Hematopoietic multipotent progenitor cell treated with erythropoietin and hydrocortisone succinate and interleukin-3 and kit ligand, for 15 days (in vitro differentiated cells): Measurements from ENCODE around the gene SPRR1B.
A peak's percentile ranks its signal among the peaks of the same experiment; 100 is the strongest.
"Not testable (repeated sequence)": the region's sequence is repeated elsewhere in the genome, so short reads cannot be mapped to it uniquely, and the experiment has no call there.

Source experiments
- DNase-seq: peaks from one replicate; pipeline ENCODE4 v3.0.0-alpha.2; 2015; ENCODE audit warnings: low spot score

SPRR1B gene

DNA sequence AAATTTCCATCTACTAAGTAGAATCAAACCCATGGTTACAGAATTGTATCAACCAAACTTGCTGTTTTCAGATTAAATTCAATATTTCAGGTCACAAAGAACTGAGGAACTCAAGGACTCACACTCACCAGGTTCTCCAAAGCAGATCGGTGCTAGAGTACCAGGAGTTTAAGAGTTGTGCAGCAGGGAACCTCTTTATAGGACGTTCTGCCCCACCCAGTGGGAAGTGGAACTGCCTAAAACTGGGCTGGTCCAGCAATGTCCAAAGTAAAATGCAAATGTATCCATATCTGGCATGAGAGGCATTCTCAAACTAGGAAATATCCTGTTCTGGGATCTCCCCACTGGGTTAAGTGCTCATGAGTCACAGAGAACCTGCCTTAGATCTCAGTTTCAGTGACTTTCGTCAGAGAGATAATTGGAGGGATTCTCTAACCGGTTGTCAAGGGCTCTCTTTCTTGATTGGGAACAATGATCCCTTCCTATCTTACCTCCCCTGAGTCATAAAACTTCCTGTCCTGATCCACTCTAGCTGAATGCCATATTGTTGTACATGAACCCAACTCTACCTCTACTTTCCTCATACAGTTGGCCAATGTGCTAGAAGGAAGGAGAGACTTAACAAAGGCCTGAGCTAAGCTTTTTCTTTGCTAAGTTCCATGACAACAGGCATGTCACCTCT lies 10.1 kb downstream of the SPRR1B start, which contains the start of gene SPRR2D:
TSS of gene SPRR2D (minus strand) at position 171 of the 682 bp plus-strand sequence. CDS start 774 bp downstream, outside the sequence.
- DNase-seq: no peak

DNA sequence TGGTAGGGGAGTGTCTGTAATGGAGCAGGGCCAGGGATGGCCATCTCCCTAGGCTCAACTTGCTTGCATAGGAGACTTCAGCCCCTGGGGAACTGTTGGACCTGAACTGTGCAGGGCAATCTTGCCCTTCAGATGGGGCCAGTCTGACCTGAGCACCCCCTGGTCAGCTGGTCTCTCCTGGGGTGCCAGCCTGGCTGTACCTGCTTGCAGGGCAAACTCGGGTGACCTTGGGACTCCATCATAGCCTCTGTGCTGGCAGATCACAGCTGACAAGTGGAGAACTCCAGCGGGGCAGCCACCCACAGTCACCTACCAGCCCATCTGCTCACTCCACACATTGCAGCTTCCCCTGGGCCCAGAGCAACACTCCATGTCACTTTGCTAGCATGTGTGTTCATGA lies 18.2 kb downstream of the SPRR1B start:
- DNase-seq: no peak

DNA sequence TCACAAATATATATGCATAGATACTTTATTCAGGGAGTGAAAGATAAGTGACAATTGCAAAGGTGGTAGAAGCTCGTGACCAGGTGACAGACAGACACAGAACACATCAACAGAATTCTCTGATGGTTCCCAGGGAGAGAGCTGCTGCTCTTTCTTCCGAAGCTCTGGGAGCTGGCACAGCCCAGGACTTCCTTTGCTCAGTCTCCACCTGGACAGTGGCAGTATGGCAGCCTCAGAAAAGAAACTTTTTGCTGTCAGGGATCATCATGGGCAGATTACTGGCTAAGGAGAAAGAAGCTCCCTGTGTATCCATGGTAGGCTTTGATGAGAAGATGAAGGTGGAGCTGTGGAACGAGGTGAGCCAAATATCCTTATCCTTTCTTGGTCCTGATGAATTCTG lies 25.1 kb downstream of the SPRR1B start:
- not testable (repeated sequence) for DNase-seq

DNA sequence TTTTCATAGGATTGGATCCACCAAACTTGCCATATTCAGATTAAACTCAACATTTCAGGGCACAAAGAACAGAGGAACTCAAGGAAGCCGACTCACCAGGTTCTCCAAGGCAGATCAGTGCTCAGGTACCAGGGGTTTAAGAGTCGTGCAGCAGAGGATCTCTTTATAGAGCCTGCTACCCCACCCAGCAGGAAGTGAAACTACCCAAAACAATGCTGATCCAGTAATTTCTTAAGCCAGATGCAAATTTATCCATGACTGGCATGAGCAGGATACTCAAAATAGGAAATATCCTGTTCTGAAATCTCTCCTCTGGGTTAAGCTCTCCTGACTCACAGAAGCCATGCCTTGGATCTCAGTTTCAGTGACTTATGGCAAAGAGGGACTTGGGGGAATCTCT lies 26.4 kb downstream of the SPRR1B start, which contains the start of gene SPRR2A:
TSS of gene SPRR2A (minus strand) at position 138 of the 400 bp plus-strand sequence. CDS start 777 bp downstream, outside the sequence.
- DNase-seq: no peak

- no peak for DNase-seq
Observed at GRCh38 chr1:153058154-153058553, 27.2 kb downstream of the SPRR1B start.

DNA sequence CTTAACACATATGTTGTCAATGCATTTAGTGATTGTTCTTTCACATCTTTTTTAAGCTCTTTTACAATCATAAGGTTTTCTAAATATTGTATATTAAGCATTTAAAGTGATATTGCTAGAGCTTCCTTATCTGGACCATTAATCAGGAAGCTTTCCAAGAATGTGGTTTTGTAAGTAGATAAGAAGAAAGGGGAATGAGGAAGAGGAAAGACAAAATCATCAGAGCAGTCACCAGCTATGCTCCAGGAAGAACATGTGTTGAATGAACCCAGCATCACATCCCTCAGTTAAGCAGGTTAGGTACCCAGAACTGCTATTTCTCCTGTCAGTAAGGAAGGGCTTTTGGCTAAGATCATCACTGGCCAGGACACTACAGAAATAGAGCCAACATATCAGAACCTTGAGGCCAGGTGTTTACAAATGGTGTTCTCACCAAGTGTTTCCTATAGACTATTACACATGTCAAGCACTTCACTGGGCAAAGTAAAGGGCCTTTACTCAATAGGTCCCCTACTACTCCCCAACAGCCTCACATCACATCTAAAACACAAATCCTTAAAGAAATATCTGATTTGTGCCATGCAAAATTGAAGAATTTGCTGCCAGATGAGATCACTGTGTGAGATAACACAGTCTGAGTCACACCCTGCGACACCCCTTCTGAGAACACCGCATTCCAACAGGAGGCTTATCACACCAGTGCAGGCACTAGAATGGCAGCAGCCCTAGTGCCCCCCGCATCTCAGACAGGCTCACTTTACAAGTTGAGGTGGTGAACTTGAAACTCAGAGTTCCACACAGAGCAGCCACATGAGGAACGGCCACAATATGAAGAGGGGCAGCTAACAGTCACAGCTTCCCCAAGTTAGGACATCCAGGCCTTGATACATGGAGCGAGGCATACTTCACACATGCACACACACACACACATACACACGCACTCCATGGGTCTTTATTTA lies 28.1 kb downstream of the SPRR1B start:
- peak; percentile 61 for DNase-seq

GRCh38 chr1:153070243-153070642 lies 39.2 kb downstream of the SPRR1B start:
- DNase-seq: no peak

DNA sequence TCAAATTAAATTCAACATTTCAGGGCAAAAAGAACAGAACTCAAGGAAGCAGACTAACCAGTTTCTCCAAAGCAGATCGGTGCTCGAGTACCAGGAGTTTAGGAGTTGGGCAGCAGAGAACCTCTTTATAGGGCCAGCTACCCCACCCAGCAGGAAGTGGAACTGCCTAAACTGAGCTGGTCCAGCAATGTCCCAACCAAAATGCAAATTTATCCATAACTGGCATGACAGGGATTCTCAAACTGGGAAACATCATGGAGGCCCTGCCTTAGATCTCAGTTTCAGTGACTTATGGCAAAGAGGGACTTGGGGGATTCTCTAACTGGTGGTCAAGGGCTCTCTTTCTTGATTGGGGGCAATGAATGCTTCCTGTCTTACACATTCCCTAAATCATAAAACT lies 40.5 kb downstream of the SPRR1B start, which contains the start of gene SPRR2B:
TSS of gene SPRR2B (minus strand) at position 101 of the 400 bp plus-strand sequence. CDS start 772 bp downstream, outside the sequence.
- no peak for DNase-seq

- DNase-seq: peak; percentile 17
Observed at GRCh38 chr1:153072806-153073726, 42.1 kb downstream of the SPRR1B start.

DNA sequence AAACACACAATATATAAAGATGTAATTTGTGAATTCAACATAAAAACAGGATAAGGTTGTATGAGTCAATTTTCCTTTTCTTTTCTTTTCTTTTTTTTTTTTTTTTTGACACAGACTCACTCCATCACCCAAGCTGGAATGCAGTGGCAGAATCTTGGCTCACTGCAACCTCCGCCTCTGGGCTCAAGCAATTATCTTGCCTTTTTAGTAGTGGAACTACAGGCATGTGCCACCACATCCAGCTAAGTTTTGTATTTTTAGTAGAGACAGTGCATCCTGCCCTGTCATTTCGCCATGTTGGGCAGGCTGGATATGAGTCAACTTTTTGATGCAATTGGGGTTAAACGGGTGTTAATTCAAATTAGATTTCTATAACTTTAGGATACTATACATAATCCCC lies 50.7 kb downstream of the SPRR1B start:
- DNase-seq: no peak
